AG09319 (cell line): Measurements from ENCODE around the gene SPINK14.

ENCODE experiments used
- DNase-seq: peaks from one replicate; pipeline ENCODE4 v3.0.0-alpha.2; 2010; ENCODE audit warnings: low read depth; ENCODE audit errors: extremely low read depth
- TF ChIP-seq, protein P1 (sequence below): IDR thresholded peaks from 2 replicates; pipeline ENCODE4 v1.5.1; 2011; ENCODE audit warnings: low read depth, mild to moderate bottlenecking, inconsistent platforms, low read length, moderate library complexity

SPINK14 gene

DNA sequence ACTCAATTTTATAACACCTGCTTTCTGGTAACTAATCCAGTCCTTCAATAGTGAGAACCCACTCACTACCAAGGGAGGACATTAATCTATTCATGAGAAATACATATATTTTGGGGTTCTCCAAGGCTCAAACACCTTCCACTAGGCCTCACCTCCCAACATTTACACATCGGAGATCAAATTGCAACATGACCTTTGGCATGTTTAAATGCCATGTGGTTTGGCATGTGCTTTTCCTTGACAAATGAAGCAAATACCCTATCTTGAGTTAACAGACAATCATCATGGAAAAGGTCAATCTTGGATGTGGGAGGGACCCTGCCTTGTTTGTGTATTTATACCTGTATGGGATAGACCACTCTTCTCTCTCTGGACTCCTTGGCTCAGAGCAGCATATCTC lies 21.9 kb upstream of the SPINK14 start:
- TF ChIP-seq, protein P1, sequence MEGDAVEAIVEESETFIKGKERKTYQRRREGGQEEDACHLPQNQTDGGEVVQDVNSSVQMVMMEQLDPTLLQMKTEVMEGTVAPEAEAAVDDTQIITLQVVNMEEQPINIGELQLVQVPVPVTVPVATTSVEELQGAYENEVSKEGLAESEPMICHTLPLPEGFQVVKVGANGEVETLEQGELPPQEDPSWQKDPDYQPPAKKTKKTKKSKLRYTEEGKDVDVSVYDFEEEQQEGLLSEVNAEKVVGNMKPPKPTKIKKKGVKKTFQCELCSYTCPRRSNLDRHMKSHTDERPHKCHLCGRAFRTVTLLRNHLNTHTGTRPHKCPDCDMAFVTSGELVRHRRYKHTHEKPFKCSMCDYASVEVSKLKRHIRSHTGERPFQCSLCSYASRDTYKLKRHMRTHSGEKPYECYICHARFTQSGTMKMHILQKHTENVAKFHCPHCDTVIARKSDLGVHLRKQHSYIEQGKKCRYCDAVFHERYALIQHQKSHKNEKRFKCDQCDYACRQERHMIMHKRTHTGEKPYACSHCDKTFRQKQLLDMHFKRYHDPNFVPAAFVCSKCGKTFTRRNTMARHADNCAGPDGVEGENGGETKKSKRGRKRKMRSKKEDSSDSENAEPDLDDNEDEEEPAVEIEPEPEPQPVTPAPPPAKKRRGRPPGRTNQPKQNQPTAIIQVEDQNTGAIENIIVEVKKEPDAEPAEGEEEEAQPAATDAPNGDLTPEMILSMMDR: no peak
- no peak for DNase-seq

DNA sequence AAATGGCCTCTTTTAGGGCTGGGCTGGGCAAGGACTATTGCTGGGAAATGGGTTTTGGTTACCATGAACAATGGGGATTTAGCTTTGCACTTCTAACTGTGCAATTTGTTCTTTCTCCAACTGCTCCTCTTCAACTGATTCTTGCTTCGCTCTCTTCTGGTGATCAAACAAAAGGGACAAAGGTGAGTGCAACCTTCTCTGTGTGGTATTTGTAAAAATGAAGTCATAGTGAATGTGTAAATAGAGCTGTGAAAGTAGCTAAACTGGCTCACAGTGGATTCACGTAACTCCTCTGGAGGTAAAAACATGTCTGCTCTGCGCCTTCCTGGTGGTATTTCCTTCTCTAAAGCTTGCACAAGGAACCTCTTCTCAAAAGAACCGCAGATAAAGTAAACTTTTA lies 20.9 kb upstream of the SPINK14 start:
- no peak for DNase-seq

DNA sequence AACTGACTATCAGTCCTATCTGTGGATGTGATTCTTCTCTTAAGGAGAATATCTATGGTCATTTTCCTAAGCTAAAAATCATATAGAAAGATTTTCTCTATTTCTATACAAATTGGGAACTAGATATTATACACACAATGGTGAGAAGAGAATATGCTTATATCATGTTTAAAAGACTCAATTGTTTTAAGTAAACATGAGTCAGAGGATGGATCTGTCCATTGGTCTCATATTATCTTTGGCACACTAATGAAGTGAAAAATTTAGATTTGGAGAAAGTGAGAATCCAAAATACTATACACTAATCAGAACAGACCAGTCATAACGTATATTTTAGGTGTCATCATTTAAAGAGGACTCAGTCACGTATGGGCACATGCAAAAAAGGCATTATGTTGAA lies 16.5 kb upstream of the SPINK14 start:
- TF ChIP-seq, protein P1: no peak
- DNase-seq: no peak

More for the DNA sequence above, 20.9 kb upstream of the SPINK14 start:
- TF ChIP-seq, protein P1: no peak

DNA sequence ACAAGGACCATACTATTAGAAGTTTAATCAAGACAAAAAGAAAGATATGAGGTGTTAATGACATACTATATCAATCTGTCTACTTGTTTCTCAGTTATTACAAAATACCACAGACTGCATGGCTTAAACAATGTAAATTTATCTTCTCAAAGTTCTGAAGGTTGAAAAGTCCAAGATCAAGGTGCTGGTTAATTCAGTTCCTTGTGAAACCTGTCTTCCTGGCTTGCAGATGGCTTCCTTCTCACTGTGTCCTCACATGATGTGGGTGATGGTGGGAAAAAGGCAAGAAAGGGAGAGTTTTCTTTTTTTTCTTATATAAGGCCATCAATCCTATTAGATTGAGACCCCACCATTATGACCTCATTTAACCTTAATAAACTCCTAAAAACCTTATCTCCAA lies 15.6 kb upstream of the SPINK14 start:
- TF ChIP-seq, protein P1: no peak
- DNase-seq: no peak

DNA sequence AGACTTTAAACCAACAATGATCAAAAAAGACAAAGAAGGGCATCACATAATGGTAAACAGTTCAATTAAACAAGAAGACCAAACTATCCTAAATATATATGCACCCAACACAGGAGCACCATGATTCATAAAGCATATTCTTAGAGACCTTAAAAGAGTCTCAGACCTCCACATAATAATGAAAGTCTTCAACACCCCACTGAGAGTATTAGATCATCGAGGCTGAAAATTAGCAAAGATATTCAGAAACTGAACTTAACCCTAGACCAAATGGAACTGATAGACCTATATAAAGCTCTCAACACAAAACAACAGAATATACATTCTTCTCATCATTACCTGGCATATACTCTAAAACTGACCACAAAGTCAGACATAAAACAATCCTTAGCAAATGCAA lies 11.7 kb upstream of the SPINK14 start:
- DNase-seq: no peak
- TF ChIP-seq, protein P1: no peak

DNA sequence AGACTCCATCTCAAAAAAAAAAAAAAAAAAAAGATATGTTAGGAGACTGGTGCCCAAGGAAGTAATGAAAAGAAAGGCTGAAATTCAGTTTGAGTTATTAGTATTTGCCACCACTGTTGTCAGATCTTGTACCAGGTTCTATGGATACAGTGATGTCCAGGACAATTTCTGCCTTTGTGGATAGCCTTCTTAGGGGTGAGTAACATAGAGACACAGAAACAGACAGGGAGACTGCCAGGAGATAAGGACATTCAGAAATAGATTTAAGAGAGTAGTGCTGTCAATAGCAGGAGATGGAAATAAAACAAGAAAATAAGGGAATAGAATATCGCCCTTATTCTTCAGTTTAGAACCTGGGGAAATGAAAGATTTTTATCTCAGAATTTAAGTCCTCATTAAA lies 6.3 kb upstream of the SPINK14 start:
- TF ChIP-seq, protein P1: no peak
- no peak for DNase-seq

DNA sequence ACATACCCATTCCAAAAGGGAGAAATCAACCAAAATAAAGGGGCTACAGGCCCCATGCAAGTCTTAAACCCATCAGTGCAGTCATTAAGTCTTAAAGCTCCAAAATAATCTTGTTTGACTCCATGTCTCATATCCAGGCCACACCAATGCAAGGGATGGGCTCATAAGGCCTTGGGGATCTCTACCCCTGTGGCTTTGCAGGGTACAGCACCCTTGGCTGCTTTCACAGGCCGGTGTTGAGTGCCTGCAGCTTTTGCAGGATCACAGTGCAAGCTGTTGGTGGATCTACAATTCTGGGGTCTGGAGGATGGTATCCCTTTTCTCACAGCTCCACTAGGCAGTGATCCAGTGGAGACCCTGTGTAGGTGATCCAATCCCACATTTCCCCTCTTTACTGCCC lies 5.0 kb upstream of the SPINK14 start:
- TF ChIP-seq, protein P1: no peak
- DNase-seq: no peak
